GF-D8 (cell line): Measurements from ENCODE around the gene TGDS.
"Not testable (repeated sequence)": the region's sequence is repeated elsewhere in the genome, so short reads cannot be mapped to it uniquely, and the experiment has no call there.

ENCODE experiments used
- DNase-seq: peaks from one replicate; lab custom pipeline; 2025; lab: John Stamatoyannopoulos, UW

Gene TGDS

GRCh38 chr13:94549232-94550061 is 46.5 kb downstream of the TGDS start:
- peak; percentile 92 for DNase-seq

- no peak for DNase-seq
Measured at GRCh38 chr13:94548821-94549231, 47.1 kb downstream of the TGDS start.

- DNase-seq: no peak
Measured at GRCh38 chr13:94548382-94548781, 47.6 kb downstream of the TGDS start.

- no peak for DNase-seq
Measured at GRCh38 chr13:94546061-94546839, 49.7 kb downstream of the TGDS start.

- no peak for DNase-seq
Measured at GRCh38 chr13:94544922-94545321, 51.0 kb downstream of the TGDS start.

GRCh38 chr13:94542917-94543316 is 53.0 kb downstream of the TGDS start:
- no peak for DNase-seq

GRCh38 chr13:94537740-94538630 is 58.0 kb downstream of the TGDS start:
- DNase-seq: no peak

- DNase-seq: no peak
Measured at GRCh38 chr13:94535775-94536174, 60.2 kb downstream of the TGDS start.

GRCh38 chr13:94535231-94535630 is 60.7 kb downstream of the TGDS start:
- DNase-seq: no peak

GRCh38 chr13:94534166-94534565 is 61.8 kb downstream of the TGDS start:
- DNase-seq: no peak

GRCh38 chr13:94532278-94532677 is 63.7 kb downstream of the TGDS start:
- not testable (repeated sequence) for DNase-seq

GRCh38 chr13:94526956-94527355 is 69.0 kb downstream of the TGDS start:
- DNase-seq: not testable (repeated sequence)

GRCh38 chr13:94525781-94526180 is 70.2 kb downstream of the TGDS start:
- DNase-seq: no peak

- DNase-seq: no peak
Measured at GRCh38 chr13:94524407-94524806, 71.5 kb downstream of the TGDS start.
